CD4-positive, alpha-beta T cell treated with Interleukin-15 for 4 hours (primary cell): ENCODE data around the gene CDCP1.

Experiments used
- DNase-seq: peaks from one replicate; pipeline ENCODE4 v3.0.0-alpha.2; 2020; ENCODE audit warnings: low spot score

The CDCP1 gene

DNA sequence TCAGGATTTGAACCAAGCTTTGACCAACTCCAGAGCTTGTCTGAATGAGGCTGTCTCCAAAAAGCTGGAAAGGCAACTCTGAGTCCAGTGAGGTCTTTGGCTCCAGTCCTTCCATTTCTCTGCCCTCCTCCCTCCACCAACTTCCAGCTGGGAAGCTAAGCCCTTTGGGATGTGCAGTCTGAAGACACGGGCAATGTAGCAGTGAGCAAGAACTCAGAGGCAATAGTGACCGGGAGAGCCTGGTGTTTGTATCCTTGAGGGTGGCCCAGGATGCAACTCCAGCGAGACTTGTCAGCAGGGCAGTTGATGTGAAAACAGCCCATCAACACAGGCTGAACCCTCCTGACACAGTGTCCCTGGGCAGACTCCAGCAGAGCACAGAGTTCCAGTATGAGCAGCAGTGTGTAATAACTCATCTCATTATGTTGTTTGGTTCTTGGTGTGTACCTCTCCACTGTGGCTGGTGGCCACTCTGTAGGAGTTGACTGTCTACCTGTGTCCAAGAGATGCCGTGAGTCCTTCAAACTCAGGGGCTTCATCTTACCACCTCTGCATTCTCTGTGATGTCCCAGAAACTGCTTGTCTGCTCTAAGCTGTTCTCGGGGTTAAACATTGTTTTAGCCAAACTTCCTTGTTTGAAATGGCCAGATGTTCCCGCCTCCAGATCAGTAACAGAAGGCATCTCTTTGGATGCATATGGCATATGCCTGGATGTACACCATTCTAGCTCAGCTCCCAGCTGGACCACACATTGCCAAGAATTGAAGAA is 6.6 kb downstream of the CDCP1 start:
- DNase-seq: no peak

DNA sequence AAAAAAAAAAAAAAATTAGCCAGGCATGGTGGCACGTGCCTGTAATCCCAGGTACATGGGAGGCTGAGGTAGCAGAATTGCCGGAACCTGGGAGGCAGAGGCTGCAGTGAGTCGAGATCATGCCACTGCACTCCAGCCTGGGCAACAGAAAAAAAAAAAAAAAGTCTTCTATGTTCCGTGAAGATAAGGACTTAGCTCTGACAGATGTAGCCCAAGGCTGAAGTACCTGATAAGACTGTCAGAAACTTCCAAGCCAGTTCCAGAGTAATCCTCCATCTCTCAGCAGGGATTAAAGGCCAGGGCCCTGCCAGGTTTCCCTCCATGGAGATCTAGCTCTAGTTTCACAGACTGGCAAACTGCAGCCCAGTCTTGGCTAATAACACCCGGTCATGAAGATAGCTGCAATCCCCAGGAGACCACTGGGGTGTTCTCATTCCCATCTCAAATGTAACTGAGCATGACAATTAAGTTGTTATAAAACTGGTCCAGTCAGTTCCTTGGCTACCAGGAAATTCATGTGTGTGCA is 8.5 kb downstream of the CDCP1 start:
- DNase-seq: no peak

- DNase-seq: no peak
Measured at GRCh38 chr3:45135959-45136358, 10.2 kb downstream of the CDCP1 start.

GRCh38 chr3:45134758-45135521 is 11.2 kb downstream of the CDCP1 start:
- DNase-seq: no peak

DNA sequence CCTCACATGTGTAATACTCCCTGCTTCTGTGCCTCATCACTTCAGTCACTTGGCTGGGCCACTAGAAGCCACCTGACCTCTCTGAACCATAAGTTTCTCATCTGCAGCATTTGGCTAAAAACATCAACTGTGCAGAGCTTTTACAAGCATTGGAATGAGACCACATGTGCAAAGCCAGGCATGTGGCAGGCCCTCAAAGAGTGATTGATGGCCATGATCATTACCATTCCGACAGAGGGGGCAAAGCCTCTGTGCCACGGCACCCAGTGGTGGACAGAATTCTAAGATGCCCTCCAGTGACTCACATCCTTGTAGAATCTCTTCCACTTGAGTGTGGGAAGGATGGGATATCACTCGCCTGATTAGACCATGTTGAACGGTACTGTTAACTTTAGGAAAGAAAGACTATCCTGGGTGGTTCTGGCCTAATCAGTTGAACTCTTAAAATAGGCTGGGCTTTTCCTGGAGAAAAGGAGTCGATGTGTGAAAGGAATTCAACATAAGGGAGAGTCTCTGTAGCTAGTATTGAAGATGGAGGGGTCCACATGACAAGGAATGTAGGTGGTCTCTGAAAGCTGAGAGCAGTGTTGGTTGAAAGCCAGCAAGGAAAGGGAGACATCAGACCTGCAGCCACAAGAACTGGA is 13.5 kb downstream of the CDCP1 start:
- no peak for DNase-seq

- DNase-seq: no peak
Measured at GRCh38 chr3:45131201-45131600, 15.0 kb downstream of the CDCP1 start.

GRCh38 chr3:45130476-45130875 is 15.7 kb downstream of the CDCP1 start:
- DNase-seq: no peak

DNA sequence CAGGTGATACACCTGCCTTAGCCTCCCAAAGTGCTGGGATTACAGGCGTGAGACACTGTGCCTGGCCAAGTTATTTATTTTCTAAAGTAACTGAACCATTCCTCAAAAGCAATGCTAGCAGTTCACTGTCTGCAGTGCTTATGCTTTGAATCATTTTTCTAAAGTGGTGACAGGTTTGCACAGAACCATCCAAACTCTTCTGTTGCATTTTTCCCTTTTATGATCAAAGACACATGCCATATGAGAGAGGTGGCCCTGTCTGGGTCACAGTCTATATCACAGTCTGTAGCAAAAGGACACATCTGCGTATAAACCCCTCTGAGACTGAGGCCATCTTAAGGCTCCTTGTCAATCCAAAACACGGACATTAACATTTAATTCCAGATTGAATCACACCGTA is 17.2 kb downstream of the CDCP1 start:
- no peak for DNase-seq

- DNase-seq: no peak
Measured at GRCh38 chr3:45127130-45127822, 18.9 kb downstream of the CDCP1 start.

GRCh38 chr3:45126730-45127129 is 19.4 kb downstream of the CDCP1 start:
- DNase-seq: no peak

DNA sequence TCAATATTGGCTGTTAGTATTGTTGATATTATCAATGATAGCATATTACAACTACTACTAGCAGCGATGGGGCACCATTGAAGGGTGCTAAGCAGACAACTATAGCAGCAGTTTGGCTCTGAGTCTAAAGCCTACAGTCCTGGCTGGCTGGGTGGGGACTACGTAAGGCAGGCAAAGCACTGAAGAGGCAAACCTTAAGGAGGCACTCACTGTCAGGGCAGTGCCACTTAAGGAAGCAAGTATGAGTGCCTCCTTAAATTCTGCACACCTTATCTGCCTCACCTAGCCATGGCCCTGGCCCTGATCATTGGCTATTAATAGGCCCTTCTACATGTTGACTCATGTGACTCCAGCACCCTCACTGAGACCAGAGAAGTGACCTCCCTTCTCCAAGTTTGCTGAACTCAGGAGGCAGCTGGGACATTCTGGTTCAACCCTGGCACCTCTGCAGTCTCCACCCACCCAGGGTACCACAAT is 20.6 kb downstream of the CDCP1 start:
- no peak for DNase-seq

GRCh38 chr3:45124956-45125355 is 21.2 kb downstream of the CDCP1 start:
- DNase-seq: no peak

DNA sequence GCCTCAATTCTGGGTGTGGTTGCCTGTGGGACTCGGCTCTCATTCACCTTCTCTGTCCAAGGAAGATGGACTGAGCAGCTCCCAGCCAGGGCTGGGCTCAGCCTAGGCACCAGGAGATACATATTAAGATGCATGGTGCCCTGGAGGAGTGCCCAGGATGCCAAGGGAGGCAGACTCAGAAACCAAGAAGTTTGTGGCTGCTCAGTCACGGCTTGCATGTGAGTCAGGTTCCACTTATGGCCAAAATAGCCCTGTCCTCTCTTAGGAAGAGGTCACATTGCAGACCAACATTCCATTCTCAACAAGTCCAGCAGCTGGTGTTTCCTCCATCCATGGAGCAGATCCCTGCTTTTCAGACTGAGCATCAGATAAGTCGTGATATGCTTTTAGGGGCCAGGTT is 21.8 kb downstream of the CDCP1 start:
- DNase-seq: no peak

DNA sequence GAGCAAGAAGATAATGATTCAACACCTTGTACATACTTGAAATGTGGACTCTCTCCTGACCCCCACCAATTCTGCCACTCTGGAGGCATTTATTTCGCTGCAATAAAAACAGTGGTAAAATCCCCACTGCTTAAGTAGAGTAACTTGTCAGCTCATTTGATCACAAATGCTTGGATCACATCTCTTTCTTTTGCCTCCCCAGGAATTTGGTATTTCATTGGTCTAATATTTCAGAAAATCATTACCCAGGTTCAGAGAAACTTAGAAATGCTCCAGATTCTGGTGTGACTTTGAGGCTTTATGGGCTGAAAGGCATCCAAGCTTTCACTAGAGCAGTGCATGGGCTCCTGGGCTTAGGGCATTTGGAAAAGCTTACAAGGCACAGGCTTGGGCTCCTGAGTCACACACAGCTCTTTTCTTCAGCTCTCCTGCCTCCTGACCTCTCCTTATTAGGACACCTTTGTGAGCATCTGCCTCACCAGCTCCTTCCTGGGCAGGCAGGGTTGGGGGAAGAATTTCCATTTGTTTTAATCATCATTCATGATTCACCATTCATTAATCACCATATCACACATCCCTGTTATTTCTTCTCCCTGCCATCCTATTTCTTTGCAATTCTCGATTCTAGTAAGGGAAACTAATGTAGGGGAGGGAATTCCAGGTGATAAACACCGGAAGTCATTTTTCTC is 22.5 kb downstream of the CDCP1 start:
- DNase-seq: no peak

- no peak for DNase-seq
Measured at GRCh38 chr3:45123030-45123429, 23.1 kb downstream of the CDCP1 start.

DNA sequence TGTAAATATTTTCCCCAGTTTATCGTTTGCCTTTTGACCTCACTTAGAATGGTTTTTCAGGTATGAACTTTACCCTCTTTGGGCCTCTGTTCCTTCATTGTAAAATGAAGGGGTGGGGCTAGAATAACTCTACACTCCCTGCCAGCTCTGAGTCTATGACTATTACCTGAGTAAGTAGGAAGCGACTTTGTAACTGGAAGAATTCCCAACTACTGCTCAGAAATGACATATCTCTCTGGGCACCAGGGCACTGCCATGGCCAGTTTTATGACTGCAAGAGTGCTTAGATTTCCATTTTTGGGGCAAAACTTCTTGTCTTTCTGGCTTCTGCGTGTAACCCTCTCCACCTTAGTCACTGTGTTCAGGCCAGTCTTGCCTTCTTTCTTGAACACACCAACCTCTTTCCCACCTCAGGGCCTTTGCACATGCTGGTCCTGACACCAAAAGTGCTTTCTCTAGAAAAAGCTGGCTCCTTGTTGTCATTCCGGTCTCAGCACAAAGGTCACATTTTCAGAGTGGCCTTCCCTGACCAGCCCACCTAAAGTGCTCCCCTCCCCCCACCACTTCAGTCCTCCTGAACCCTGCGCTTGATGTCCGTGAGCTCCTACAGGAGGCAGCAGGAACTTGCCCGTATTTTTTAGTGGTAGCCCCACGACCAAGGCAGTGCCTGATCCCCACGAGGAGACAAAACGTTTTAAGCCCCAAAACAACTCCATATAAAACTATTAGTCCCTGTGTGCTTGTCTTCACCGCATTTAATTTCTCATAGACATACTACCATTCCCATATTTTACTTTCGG is 25.6 kb downstream of the CDCP1 start:
- no peak for DNase-seq

DNA sequence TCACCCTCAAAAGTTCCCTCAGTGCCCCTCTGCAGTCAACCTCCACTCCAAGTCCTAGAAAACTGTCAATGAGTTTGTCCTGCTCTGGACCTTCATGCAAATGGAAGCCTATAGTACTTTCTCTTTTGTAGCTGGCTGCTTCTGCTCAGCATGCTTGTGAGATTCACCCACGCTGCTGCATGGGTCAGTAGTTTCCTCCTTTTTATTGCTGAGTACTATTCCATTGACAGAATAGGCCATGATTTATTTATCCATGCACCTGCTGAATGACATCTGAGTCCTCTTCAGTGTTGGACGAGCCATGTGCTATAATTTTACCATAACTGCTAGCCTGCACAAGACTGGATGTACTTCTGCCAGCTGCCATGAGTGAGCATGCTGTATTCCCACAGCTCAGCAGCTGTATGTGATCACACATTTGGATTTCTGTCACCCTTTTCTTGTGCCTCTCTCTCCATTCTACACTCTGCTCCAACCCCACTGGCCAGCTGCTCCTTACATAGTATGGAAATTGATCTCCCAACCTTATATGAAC is 26.3 kb downstream of the CDCP1 start:
- DNase-seq: no peak

DNA sequence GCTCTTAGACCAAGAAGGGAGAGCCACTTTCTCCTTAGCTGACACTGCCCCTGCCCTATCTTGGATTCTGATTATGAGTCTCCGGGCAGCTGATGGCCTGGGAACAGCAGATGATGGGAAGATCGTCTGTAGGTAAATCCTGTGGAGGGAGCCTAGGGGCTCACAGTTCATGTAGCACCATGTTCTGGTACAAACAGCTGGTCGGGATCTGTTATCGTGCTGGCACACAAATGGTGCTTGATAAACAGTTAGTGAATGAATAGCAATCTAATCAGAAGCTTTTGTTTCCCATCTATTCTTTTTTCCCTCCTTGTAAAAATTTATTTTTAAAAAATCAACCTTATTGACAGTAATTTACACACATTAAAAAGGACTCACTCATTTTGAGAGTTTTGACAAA is 26.8 kb downstream of the CDCP1 start:
- DNase-seq: no peak

GRCh38 chr3:45118615-45119071 is 27.5 kb downstream of the CDCP1 start:
- no peak for DNase-seq

DNA sequence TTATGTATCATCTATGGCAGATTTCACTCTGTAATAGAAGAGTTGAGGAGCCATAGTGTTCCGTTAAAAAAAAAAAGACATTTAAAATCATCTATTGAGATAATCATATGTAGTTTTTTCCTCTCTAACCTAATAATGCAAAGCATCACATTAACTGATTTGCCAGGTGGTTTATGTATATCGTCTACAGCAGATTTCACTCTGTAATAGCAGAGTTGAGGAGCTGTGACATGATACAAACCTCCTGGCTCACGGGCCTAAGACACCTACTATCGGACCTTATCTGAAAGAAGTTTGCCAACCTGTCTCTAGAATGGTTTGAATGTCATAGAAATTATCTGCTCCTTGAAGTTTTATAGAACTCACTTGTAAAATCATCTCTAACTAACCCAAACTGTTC is 29.8 kb downstream of the CDCP1 start:
- no peak for DNase-seq
